K562 (cell line): Measurements from ENCODE around the gene RTF1. TPM values are rescaled to one million over a fixed set of nuclear protein-coding genes. Genes with fewer than 3 reads are reported as not detected.

Experiments
- HDAC2 ChIP-seq: fragments of 450-650 bp; IDR thresholded peaks from 2 replicates; pipeline ENCODE4 v1.6.1; 2016; ENCODE audit warnings: mild to moderate bottlenecking
- HEY1 ChIP-seq: fragments of 250-450 bp; sonication (Bioruptor Pico); IDR thresholded peaks from 2 replicates; pipeline ENCODE4 v1.5.0; 2020; ENCODE audit warnings: mild to moderate bottlenecking, moderate library complexity, borderline replicate concordance
- ILK ChIP-seq: fragments of 450-650 bp; IDR thresholded peaks from 2 replicates; pipeline ENCODE4 v1.6.1; 2016; ENCODE audit warnings: missing genetic modification characterization, low read depth, mild to moderate bottlenecking, missing compliant biosample characterization, moderate library complexity, borderline replicate concordance
- KHSRP ChIP-seq: fragments of 450-650 bp; IDR thresholded peaks from 2 replicates; pipeline ENCODE4 v1.6.1; 2017
- MCM7 ChIP-seq, 2 experiments: fragments of 450-650 bp; IDR thresholded peaks; 2 replicates each; pipeline ENCODE4 v1.6.1; 2016 to 2018
- MEIS2 ChIP-seq: fragments of 450-650 bp; IDR thresholded peaks from 2 replicates; pipeline ENCODE4 v1.6.1; 2014; ENCODE audit warnings: mild to moderate bottlenecking; ENCODE audit not compliant: partially characterized antibody
- MXD1 ChIP-seq: fragments of 250-450 bp; sonication (Bioruptor Pico); IDR thresholded peaks from 2 replicates; pipeline ENCODE4 v1.8.0; 2021; ENCODE audit warnings: borderline replicate concordance, mild to moderate bottlenecking, moderate library complexity; ENCODE audit not compliant: poor library complexity, severe bottlenecking
- PRDM10 ChIP-seq: fragments of 450-650 bp; IDR thresholded peaks from 2 replicates; pipeline ENCODE4 v1.6.1; 2018; ENCODE audit not compliant: partially characterized antibody
- RBM14 ChIP-seq: fragments of 200-400 bp; formaldehyde crosslinking; IDR thresholded peaks from 2 replicates; pipeline ENCODE4 v1.6.1; 2018; ENCODE audit warnings: low read depth, mild to moderate bottlenecking, low read length, moderate library complexity, borderline replicate concordance; ENCODE audit not compliant: insufficient read depth
- SMARCC2 ChIP-seq: fragments of 450-650 bp; IDR thresholded peaks from 2 replicates; pipeline ENCODE4 v1.6.1; 2017; ENCODE audit warnings: antibody characterized with exemption, moderate library complexity, mild to moderate bottlenecking, low read depth
- SREBF2 ChIP-seq: sonication (generic); formaldehyde crosslinking; IDR thresholded peaks from 2 replicates; pipeline ENCODE4 v1.4.0; 2020; ENCODE audit warnings: mild to moderate bottlenecking, missing genetic modification reagents
- TAF9B ChIP-seq: fragments of 450-650 bp; IDR thresholded peaks from 2 replicates; pipeline ENCODE4 v1.6.1; 2018; ENCODE audit warnings: mild to moderate bottlenecking; ENCODE audit not compliant: partially characterized antibody
- TCF3 ChIP-seq: sonication (generic); formaldehyde crosslinking; IDR thresholded peaks from 2 replicates; pipeline ENCODE4 v1.4.0; 2020; ENCODE audit warnings: mild to moderate bottlenecking, missing genetic modification reagents
- TEAD4 ChIP-seq, 2 experiments: sonication (generic) in 1 of 2; formaldehyde crosslinking in 1 of 2; IDR thresholded peaks; 2 replicates each; pipeline versions ENCODE4 v1.6.1 to v1.8.0; 2012 to 2022; ENCODE audit warnings: borderline replicate concordance in 1 of 2, inconsistent platforms in 1 of 2, low read length in 1 of 2, mild to moderate bottlenecking in 1 of 2, missing genetic modification reagents in 1 of 2
- THAP12 ChIP-seq: fragments of 250-450 bp; sonication (Bioruptor Pico); IDR thresholded peaks from 2 replicates; pipeline ENCODE4 v1.9.0; 2021; ENCODE audit warnings: mild to moderate bottlenecking, inconsistent platforms
- ZNF175 ChIP-seq: fragments of 200-800 bp; sonication (Bioruptor generic); IDR thresholded peaks from 2 replicates; pipeline ENCODE4 v1.6.1; 2016; ENCODE audit warnings: low read depth, mild to moderate bottlenecking, missing genetic modification characterization, missing compliant biosample characterization
- ZNF184 ChIP-seq: sonication (generic); formaldehyde crosslinking; IDR thresholded peaks from 2 replicates; pipeline ENCODE4 v1.5.0; 2020; ENCODE audit warnings: missing genetic modification reagents
- ZNF668 ChIP-seq: fragments of 250-450 bp; sonication (Bioruptor Pico); IDR thresholded peaks from 2 replicates; pipeline ENCODE4 v1.8.0; 2022; ENCODE audit warnings: mild to moderate bottlenecking, inconsistent platforms
- ZNF699 ChIP-seq: fragments of 250-450 bp; sonication (Bioruptor Pico); IDR thresholded peaks from 2 replicates; pipeline ENCODE4 v1.8.0; 2021; ENCODE audit warnings: mild to moderate bottlenecking, moderate library complexity; ENCODE audit not compliant: insufficient replicate concordance
- polyA plus RNA-seq, 8 experiments: library from polyadenylated mRNA; depleted of rRNA in 4 of 8; stranded (reverse) in 5 of 8; unstranded in 3 of 8; fragments of >200 nt; fragmentation: Nextera tagmentation in 2 of 8; fragmentation: Illumina TruSeq in 1 of 8; extraction: Ambion mirVana in 2 of 8; extraction: Trizol in 1 of 8; gene quantifications; 2 replicates each; pipeline versions ENCODE4 v1.2.1 to v1.2.3, GENCODE V29; 2011 to 2014; ENCODE audit warnings: inconsistent platforms in 1 of 8, missing spikeins in 1 of 8
- total RNA-seq, 7 experiments: library from RNA; depleted of rRNA in 6 of 7; stranded (reverse); fragments of >200 nt in 6 of 7; fragmentation: Illumina TruSeq in 2 of 7; extraction: Trizol in 2 of 7; gene quantifications; 2 replicates each; pipeline versions ENCODE4 v1.2.1 to v1.2.3, GENCODE V29; 2011 to 2021; ENCODE audit warnings: low replicate concordance in 1 of 7
- TF ChIP-seq, protein P1 (sequence below): fragments of 250-450 bp; sonication (Bioruptor Pico); IDR thresholded peaks from 2 replicates; pipeline ENCODE4 v1.5.0; 2021

Gene RTF1
- total and polyA plus RNA-seq, 9 of the 15 experiments (the other 6 are each of a cell fraction or from before 2014, with no cell fraction given): 7.6 to 69.5 (median 31.5) TPM

DNA sequence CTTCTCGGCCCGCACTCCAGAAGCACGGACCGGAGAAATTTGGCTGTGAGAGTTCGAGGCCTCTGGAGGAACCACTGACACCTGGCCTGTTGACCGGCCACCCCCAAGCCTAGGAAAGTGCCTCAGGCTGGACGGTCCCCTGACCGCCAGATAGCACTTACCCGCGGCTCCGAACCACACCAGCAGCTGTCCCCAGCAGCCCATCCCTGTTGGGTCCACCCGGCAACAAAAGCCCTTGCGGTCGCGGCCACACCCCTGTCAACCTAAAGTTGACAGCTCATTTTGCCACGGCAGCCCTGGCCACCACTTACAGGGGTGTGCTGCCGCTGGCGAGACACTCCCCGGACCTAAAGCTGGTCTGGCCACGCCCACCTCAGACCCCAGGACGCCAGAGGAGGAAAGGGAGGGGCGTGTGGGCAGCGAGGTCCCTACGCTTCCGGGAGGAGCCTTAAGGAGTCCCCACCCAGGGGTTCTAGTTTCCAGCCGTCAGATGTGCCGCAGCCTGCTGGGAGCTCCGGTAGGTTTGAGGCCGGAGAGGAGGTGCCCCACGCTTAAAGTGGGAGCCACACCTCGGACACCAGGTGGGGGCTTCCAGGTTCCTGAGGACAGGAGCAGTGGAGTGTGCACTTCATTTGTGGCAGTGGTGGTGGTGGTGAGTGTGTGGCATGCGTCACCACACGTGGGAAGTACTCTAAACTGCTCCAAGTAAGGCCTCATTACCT is 96.8 kb downstream of the RTF1 start, which contains the start of gene LTK (continued):
- TF ChIP-seq PRDM10: peak; percentile 73
- TF ChIP-seq TEAD4 (IDR thresholded peaks at IDR 0.05; ENCODE audit: low read length): no peak
- no peak for TF ChIP-seq TEAD4 (CRISPR knock-in tag; IDR thresholded peaks at IDR 0.05; ENCODE audit: borderline replicate concordance)
- TF ChIP-seq, protein P1, sequence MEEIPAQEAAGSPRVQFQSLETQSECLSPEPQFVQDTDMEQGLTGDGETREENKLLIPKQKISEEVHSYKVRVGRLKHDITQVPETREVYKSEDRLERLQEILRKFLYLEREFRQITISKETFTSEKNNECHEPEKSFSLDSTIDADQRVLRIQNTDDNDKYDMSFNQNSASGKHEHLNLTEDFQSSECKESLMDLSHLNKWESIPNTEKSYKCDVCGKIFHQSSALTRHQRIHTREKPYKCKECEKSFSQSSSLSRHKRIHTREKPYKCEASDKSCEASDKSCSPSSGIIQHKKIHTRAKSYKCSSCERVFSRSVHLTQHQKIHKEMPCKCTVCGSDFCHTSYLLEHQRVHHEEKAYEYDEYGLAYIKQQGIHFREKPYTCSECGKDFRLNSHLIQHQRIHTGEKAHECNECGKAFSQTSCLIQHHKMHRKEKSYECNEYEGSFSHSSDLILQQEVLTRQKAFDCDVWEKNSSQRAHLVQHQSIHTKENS (CRISPR knock-in tag): no peak
- no peak for TF ChIP-seq ZNF175 (CRISPR knock-in tag)
- no peak for TF ChIP-seq KHSRP
- TF ChIP-seq MXD1 (CRISPR knock-in tag): no peak
- TF ChIP-seq RBM14: no peak
- no peak for TF ChIP-seq ZNF668 (CRISPR knock-in tag)
- no peak for TF ChIP-seq SMARCC2
- TF ChIP-seq SREBF2 (CRISPR knock-in tag): no peak
- TF ChIP-seq ZNF699 (CRISPR knock-in tag): no peak
- TF ChIP-seq TAF9B: no peak
- TF ChIP-seq MEIS2: peak; percentile 87
- peak; percentile 44; the same call in 1 of the 2 replicates for TF ChIP-seq TCF3 (CRISPR knock-in tag)
- TF ChIP-seq HEY1 (CRISPR knock-in tag): no peak
- peak; percentile 73; the same call in 1 of the 2 replicates for TF ChIP-seq HDAC2
- TF ChIP-seq ILK (tag): no peak
- no peak for TF ChIP-seq MCM7 (IDR thresholded peaks at IDR 0.05)
- no peak for TF ChIP-seq ZNF184 (CRISPR knock-in tag)
- no peak for TF ChIP-seq THAP12 (CRISPR knock-in tag)
